ENCODE measurements around the gene MSANTD1.

GRCh38 chr4:3261411-3262207 lies 12.7 kb downstream of the MSANTD1 start:
- TF ChIP-seq, protein P1, sequence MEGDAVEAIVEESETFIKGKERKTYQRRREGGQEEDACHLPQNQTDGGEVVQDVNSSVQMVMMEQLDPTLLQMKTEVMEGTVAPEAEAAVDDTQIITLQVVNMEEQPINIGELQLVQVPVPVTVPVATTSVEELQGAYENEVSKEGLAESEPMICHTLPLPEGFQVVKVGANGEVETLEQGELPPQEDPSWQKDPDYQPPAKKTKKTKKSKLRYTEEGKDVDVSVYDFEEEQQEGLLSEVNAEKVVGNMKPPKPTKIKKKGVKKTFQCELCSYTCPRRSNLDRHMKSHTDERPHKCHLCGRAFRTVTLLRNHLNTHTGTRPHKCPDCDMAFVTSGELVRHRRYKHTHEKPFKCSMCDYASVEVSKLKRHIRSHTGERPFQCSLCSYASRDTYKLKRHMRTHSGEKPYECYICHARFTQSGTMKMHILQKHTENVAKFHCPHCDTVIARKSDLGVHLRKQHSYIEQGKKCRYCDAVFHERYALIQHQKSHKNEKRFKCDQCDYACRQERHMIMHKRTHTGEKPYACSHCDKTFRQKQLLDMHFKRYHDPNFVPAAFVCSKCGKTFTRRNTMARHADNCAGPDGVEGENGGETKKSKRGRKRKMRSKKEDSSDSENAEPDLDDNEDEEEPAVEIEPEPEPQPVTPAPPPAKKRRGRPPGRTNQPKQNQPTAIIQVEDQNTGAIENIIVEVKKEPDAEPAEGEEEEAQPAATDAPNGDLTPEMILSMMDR (IDR thresholded peaks at IDR 0.05; ENCODE audit: insufficient read depth, low read length): no peak
- no peak for TF ChIP-seq POLR2AphosphoS5 (IDR thresholded peaks at IDR 0.05; ENCODE audit: low read depth)

Measured in HL-60 (cell line).